HG02943 (cell line): ENCODE measurements around the gene TMEM126B.
"Not testable (repeated sequence)": the region's sequence is repeated elsewhere in the genome, so short reads cannot be mapped to it uniquely, and the experiment has no call there.

ENCODE experiments used
- ATAC-seq: cut with Tn5 transposase; IDR thresholded peaks from one replicate; pipeline ENCODE4 v1.9.1; 2021; ENCODE audit warnings: mild to moderate bottlenecking, low read depth, moderate library complexity; ENCODE audit not compliant: unreplicated experiment

Gene TMEM126B

DNA sequence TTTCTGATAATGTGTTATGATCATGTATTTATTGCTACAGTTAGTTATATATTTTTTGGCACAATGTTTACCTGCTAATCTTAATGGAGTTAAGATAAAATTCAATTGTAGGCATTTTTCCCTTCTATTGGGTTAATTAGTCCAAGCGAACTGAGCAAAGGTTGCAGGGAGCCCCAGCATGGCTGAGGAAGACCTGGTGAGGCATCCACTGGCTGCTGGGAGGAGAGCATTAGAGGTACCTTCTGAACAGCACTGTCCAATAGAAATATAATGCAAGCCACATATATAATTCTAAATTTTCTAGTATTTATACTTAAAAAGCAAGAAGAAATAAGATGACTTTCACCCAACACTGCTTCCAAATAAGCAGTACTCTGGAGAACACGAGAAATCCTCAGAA lies 18.7 kb downstream of the TMEM126B start:
- peak; percentile 11 for ATAC-seq

DNA sequence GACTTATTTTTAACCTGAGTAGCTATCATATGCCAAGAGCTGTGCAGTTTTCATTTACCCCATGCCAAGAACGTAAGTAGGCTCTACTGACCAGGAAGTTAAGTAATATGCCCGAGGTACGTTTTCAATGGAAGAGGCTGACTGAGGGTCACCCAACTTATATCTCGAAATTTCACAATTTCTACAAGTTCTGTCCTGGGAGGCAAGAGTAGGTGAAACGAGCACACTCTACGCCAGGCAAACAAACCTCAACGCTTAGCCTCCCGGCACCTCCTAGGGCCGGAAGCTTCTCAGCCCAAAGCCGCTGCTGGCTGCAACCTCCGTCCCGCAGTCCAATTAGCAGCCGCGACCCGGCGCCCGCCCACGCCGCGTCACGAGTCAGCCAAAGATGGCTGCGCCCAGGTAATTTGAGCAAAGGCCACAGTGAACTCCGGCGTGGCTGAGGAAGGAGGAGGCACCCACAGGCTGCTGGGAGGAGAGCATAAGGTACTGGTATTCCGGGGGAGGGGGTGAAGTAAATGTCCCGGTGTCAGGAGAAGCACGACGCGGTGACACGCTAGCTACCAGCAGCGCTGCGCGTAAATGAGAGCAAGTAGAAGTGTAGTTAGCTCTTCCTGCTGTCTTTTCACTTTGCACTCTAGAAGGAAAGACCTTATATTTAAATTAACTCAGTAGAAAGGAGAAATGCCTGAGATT lies 19.4 kb downstream of the TMEM126B start, which contains the start of gene TMEM126A:
TSS of gene TMEM126A (plus strand) at position 364 of the 696 bp plus-strand sequence. CDS start 2,289 bp downstream, outside the sequence.
- peak; percentile 100 for ATAC-seq

DNA sequence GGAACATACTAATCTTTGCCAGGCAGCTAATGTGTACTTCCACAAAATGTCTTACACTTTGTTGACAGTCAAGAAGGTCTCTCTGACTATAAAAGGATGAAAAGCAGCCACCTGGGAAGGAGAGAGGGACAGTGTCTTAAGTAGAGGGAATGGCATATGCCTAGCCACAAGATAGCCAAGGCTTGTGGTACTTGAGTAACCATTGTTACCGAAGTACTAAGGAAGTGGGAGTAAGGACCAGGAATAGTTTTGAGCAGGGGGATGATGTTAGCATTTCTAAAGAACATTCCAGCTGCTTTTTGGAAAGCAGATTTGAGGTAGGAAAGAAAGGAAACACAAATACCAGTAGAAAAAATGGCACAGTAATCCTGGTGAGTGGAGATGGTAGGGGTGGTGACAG lies 22.7 kb downstream of the TMEM126B start:
- ATAC-seq = no peak

GRCh38 chr11:85652786-85653447 lies 24.5 kb downstream of the TMEM126B start:
- no peak for ATAC-seq

DNA sequence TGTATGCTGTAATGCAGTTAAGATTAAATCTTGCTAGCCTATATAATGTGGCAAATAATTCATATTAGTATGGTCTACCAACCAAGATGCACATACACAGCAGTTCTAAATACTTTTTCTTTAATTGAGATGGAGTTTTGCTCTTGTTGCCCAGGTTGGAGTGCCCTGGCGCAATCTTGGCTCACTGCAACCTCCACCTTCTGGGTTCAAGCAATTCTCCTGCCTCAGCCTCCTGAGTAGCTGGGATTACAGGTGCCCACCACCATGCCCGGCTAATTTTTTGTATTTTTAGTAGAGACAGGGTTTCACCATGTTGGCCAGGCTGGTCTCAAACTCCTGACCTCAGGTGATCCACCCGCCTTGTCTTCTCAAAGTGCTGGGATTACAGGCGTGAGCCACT lies 25.9 kb downstream of the TMEM126B start:
- not testable (repeated sequence) for ATAC-seq

- ATAC-seq = no peak
Observed at GRCh38 chr11:85656777-85657176, 28.4 kb downstream of the TMEM126B start.

- ATAC-seq = no peak
Observed at GRCh38 chr11:85658180-85658579, 29.8 kb downstream of the TMEM126B start.

DNA sequence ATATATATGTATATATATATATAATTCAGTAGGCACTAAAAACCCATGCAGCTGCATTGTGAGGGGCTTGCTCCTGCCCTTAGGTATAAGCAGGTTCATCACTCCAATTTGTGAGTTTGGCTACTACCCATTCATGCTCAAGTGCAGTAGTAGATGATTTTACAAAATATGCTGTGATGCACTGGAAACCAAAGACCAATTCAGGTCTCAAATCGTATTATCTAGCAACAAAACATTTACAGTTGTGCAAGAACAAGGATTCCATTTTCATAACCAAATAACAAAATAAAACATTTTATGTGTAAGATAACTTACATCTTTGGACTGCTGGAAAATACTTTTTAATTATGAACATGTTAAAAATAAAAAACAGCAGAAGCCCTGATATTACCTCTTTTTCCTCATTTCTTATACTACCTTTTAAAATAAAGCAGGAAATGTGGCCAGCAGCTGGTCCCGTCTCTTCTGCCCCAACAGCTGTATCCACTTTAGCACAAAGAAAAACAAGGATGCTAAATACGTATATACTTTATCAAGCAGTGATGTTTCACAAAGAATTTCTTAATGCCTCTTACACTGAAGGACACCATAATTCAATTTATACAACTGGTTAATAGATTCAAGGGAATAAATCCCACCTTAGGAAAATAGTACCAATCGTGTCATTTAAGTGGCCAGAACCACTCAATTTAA lies 33.7 kb downstream of the TMEM126B start:
- no peak for ATAC-seq

DNA sequence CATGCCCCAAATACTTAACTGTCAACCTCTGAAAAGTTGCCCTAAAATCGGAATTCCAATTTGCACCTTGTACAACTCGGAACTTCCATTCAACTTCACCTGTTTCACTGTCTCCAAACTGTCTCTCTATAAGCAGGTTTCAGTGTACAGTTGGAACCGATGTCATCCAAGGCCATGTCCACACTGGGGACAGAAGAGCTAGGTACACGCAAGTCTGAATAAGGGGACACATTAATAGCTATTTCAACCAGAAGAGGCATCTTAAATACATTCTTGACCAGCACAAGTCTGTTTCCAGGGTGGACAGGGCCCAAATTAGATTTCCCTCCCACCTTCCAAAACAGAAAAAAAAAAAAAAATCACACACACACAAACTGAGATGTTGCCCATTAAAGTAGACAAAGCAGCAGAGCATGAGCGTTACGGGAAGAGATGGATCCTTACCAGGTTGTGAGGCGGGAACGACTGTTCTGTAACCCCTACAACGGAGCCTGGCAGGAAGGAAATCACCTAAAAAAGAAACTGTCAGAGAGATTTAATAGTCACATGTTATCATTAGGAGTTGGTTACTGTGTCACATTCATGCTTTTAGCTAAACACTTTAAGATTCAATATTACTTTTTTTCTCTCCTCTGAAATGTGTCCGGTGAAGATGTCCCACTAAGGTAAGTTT lies 34.8 kb downstream of the TMEM126B start:
- ATAC-seq = no peak

GRCh38 chr11:85663753-85664614 lies 35.6 kb downstream of the TMEM126B start:
- ATAC-seq = peak; percentile 62

- peak; percentile 90 for ATAC-seq
Observed at GRCh38 chr11:85664615-85665481, 36.5 kb downstream of the TMEM126B start, which contains the start of gene CREBZF. CREBZF (minus strand) TSS chr11:85665129; CDS start chr11:85664875, 254 bp downstream.

DNA sequence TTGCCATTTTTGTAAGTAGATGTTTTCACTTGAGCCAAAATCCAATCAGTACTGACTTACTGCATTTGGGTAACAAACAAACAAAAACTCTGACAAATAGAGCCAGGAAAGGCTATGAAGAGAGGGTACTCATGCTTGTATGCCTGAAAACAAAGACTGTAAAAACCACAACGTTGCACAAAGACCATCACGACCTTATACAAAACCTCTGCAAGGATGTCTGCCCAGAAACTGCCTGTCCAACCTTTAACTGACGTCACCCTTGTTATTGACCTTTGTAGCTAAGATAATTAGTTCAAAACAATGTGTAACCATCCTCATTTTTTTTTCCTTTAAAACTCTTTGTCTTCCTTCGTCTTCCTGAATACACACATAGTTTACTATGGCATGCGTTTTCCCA lies 37.3 kb downstream of the TMEM126B start:
- ATAC-seq = no peak

GRCh38 chr11:85666687-85667086 lies 38.3 kb downstream of the TMEM126B start:
- no peak for ATAC-seq

DNA sequence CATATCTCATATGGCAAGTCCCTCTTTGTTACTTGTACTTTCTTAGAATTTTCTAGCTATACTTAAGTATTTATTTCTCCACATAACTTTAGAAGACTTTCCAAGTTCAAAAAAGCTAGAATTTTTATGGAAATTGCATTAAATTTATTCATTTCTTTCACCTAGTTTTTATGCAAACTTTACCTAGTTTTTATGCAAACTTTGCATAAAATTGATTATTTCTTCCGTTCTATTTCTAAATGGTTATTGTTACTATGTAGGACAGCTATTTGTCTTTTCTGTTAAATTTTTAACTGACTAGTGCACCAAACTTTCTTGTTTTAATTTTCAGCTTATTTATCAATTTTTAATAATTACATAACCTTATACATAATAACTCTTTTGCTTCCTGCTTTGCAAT lies 39.8 kb downstream of the TMEM126B start:
- no peak for ATAC-seq

DNA sequence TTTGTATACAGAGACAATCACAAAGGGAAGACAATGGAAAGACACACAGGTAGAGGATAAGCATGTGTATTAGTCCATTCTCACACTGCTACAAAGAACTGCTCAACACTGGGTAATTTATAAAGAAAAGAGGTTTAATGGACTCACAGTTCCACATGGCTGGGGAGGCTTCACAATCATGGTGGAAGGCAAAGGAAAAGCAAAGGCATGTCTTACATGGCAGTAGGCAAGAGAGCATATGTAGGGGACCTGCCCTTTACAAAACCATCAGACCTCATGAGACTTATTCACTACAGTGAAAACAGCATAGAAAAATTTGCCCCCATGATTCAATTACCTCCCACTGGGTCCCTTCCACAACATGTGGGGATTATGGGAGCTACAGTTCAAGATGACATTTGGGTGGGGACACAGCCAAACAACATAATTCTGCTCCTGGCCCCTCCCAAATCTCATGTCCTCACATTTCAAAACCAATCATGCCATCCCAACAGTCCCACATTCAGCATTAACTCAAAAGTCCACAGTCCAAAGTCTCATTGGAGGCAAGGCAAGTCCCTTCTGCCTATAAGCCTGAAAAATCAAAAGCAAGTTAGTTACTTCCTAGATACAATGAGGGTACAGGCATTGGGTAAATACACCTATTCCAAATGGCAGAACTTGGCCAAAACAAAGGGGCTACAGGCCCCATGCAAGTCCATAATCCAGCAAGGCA lies 42.7 kb downstream of the TMEM126B start:
- not testable (repeated sequence) for ATAC-seq

GRCh38 chr11:85672105-85672902 lies 43.9 kb downstream of the TMEM126B start:
- ATAC-seq = no peak

DNA sequence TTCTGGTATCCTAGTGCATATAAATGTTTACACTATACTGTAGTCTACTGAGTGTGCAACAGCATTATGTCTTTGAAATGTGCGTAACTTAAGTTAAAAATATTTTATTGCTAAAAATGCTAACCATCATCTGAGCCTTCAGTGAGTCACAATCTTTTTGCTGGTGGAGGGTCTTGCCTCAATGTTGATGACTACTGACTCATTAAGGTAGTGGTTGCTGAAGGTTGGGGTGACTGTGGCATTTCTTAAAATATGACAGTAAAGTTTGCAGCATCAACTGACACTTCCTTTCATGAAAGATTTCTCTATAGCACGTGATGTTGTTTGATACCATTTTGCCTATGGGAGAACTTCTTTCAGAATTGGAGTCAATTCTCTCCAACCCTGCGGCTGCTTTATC lies 45.0 kb downstream of the TMEM126B start:
- no peak for ATAC-seq
